K562 (cell line): ENCODE measurements around the gene IPO5. TPM values are rescaled to one million over a fixed set of nuclear protein-coding genes. Genes with fewer than 3 reads are reported as not detected.

Source experiments
- ATAC-seq: fragments of 200-7000 bp; cut with Tn5 transposase; 3 replicates; pipeline ENCODE4 v1.9.1; 2020; ENCODE audit warnings: moderate library complexity
- BruUV-seq: library from RNA; stranded (reverse); fragments of 400-500 nt; replicated peaks from 2 replicates; lab custom pipeline; 2021; lab: Mats Ljungman, UMichigan
- CTCF ChIA-PET: fragments of 300-600 bp; formaldehyde crosslinking; extraction: SDS; loops from one replicate; lab custom pipeline; 2021; ENCODE audit warnings: low intra/inter-chr PET ratio; lab: Yijun Ruan, JAX
- POLR2A ChIA-PET: fragments of 300-600, 350-650 bp; sonication (Branson Sonifier 250); formaldehyde crosslinking; extraction: SDS; loops from one replicate; lab custom pipeline; 2021; ENCODE audit warnings: antibody characterized with exemption, inconsistent platforms; lab: Yijun Ruan, JAX
- DNase-seq, 4 experiments: peaks; one replicate each; pipeline versions ENCODE4 v3.0.0 to v3.0.0-alpha.2; 2011 to 2018; ENCODE audit warnings: low spot score in 3 of 4, mixed read lengths in 3 of 4; ENCODE audit errors: extremely low read depth in 1 of 4
- FAIRE-seq: peaks from 2 replicates; lab custom pipeline; 2011; peaks lifted over from hg19 to GRCh38; lab: Jason Lieb, UNC
- H2AFZ ChIP-seq: 2 replicates; pipeline ENCODE4 v1.6.0; 2011; ENCODE audit warnings: low read depth, low read length, control low read depth, inconsistent platforms
- H3K27ac ChIP-seq: fragments of 200-600 bp; 3 replicates; pipeline ENCODE4 v1.8.0; 2011; ENCODE audit warnings: low read depth, mild to moderate bottlenecking, control low read depth, inconsistent platforms, low read length, moderate library complexity, mixed read lengths; ENCODE audit errors: extremely low read depth
- H3K27me3 ChIP-seq, 2 experiments: fragments of 300-600 bp in 1 of 2; 2 replicates in 1 of 2; 3 replicates in 1 of 2; pipeline versions ENCODE4 v1.6.0 to v1.8.0; 2011; ENCODE audit warnings: inconsistent platforms in 2 of 2, low read length in 2 of 2, mild to moderate bottlenecking in 1 of 2, mixed read lengths in 1 of 2, moderate library complexity in 1 of 2; ENCODE audit not compliant: control insufficient read depth in 2 of 2, insufficient read depth in 2 of 2
- H3K36me3 ChIP-seq: fragments of 300-600 bp; 3 replicates; pipeline ENCODE4 v1.8.0; 2011; ENCODE audit warnings: mild to moderate bottlenecking, low read length, inconsistent platforms; ENCODE audit not compliant: control insufficient read depth, insufficient read depth
- H3K4me1 ChIP-seq, 2 experiments: fragments of 200-600 bp in 1 of 2; replicated peaks in 1 of 2; 2 replicates in 1 of 2; 3 replicates in 1 of 2; pipeline versions ENCODE4 v1.5.1 to v1.8.0; 2011; ENCODE audit warnings: inconsistent platforms in 2 of 2, low read length in 2 of 2, mild to moderate bottlenecking in 1 of 2, mixed read lengths in 1 of 2, moderate library complexity in 1 of 2; ENCODE audit not compliant: control insufficient read depth in 2 of 2, insufficient read depth in 2 of 2
- H3K4me2 ChIP-seq: 2 replicates; pipeline ENCODE4 v1.6.1; 2011; ENCODE audit warnings: low read length, control low read depth, inconsistent platforms, mixed read lengths; ENCODE audit not compliant: insufficient read depth
- H3K4me3 ChIP-seq: fragments of 200-600 bp; sonication (generic), shearing (Covaris generic); 2 replicates; pipeline ENCODE4 v1.5.1; 2016; ENCODE audit warnings: control low read depth, inconsistent platforms
- H3K79me2 ChIP-seq: fragments of 200-600 bp; 3 replicates; pipeline ENCODE4 v1.8.0; 2011; ENCODE audit warnings: low read length, inconsistent platforms; ENCODE audit not compliant: control insufficient read depth, insufficient read depth
- H3K9ac ChIP-seq, 2 experiments: 2 replicates each; pipeline versions ENCODE4 v1.6.0 to v1.6.1; 2011; ENCODE audit warnings: low read depth in 2 of 2, low read length in 2 of 2, control low read depth in 1 of 2, inconsistent platforms in 1 of 2, mild to moderate bottlenecking in 1 of 2, mixed read lengths in 1 of 2; ENCODE audit not compliant: insufficient read depth in 1 of 2
- H3K9me1 ChIP-seq: one replicate; pipeline ENCODE4 v1.6.0; 2011; ENCODE audit warnings: inconsistent platforms, mild to moderate bottlenecking, low read length, moderate library complexity; ENCODE audit not compliant: control insufficient read depth, insufficient read depth
- H3K9me3 ChIP-seq: replicated peaks from 2 replicates; pipeline ENCODE4 v1.5.1; 2011; ENCODE audit warnings: low read depth, low read length, inconsistent platforms; ENCODE audit not compliant: control insufficient read depth, insufficient read depth
- H4K20me1 ChIP-seq: replicated peaks from 2 replicates; pipeline ENCODE4 v1.6.1; 2011; ENCODE audit warnings: low read length, inconsistent platforms, mixed read lengths; ENCODE audit not compliant: control insufficient read depth, insufficient read depth
- ATF1 ChIP-seq, 2 experiments: fragments of 450-650 bp in 1 of 2; IDR thresholded peaks; 2 replicates each; pipeline ENCODE4 v1.6.1; 2016; ENCODE audit warnings: missing compliant biosample characterization in 1 of 2, missing genetic modification characterization in 1 of 2
- CCNT2 ChIP-seq: IDR thresholded peaks from 2 replicates; pipeline ENCODE4 v1.6.1; 2011; ENCODE audit warnings: borderline replicate concordance, low read depth, mild to moderate bottlenecking, moderate library complexity, mixed read lengths, low read length; ENCODE audit not compliant: insufficient read length; ENCODE audit errors: extremely low read depth
- CEBPG ChIP-seq, 3 experiments: fragments of 200-800 bp in 1 of 3; sonication (Bioruptor generic) in 1 of 3; sonication (generic) in 1 of 3; formaldehyde crosslinking in 1 of 3; IDR thresholded peaks in 2 of 3; conservative IDR thresholded peaks in 1 of 3; 2 replicates each; pipeline versions ENCODE4 v1.6.1 to v1.8.0; 2016 to 2022; ENCODE audit warnings: missing compliant biosample characterization in 2 of 3, missing genetic modification characterization in 2 of 3, mild to moderate bottlenecking in 1 of 3, missing genetic modification reagents in 1 of 3
- CXXC5 ChIP-seq: fragments of 250-450 bp; sonication (Bioruptor Pico); IDR thresholded peaks from 2 replicates; pipeline ENCODE4 v1.8.0; 2022; ENCODE audit warnings: inconsistent platforms, mild to moderate bottlenecking, moderate library complexity
- DPF2 ChIP-seq: fragments of 450-650 bp; IDR thresholded peaks from 2 replicates; pipeline ENCODE4 v1.6.1; 2016
- E2F3 ChIP-seq: fragments of 250-450 bp; sonication (Bioruptor Pico); IDR thresholded peaks from 2 replicates; pipeline ENCODE4 v1.4.0; 2020; ENCODE audit warnings: mild to moderate bottlenecking
- ELF1 ChIP-seq: fragments of 200-800 bp; sonication (Bioruptor generic); IDR thresholded peaks from 2 replicates; pipeline ENCODE4 v1.6.1; 2016; ENCODE audit warnings: missing genetic modification characterization, missing compliant biosample characterization
- FIP1L1 ChIP-seq: fragments of 200-400 bp; formaldehyde crosslinking; IDR thresholded peaks from 2 replicates; pipeline ENCODE4 v1.6.1; 2018; ENCODE audit warnings: mild to moderate bottlenecking, low read depth, low read length; ENCODE audit not compliant: poor library complexity, severe bottlenecking
- FOSL1 ChIP-seq: fragments of 200-800 bp; sonication (Bioruptor generic); conservative IDR thresholded peaks from 2 replicates; pipeline ENCODE4 v1.6.1; 2016; ENCODE audit warnings: missing genetic modification characterization, missing compliant biosample characterization
- KDM5B ChIP-seq: fragments of 200-600 bp; sonication (generic); IDR thresholded peaks from 2 replicates; pipeline ENCODE4 v1.6.1; 2012; ENCODE audit warnings: low read depth, mild to moderate bottlenecking, moderate library complexity, low read length, control low read depth, inconsistent platforms; ENCODE audit not compliant: insufficient replicate concordance
- MAZ ChIP-seq, 2 experiments: fragments of 450-650 bp in 1 of 2; sonication (generic) in 1 of 2; formaldehyde crosslinking; IDR thresholded peaks in 1 of 2; conservative IDR thresholded peaks in 1 of 2; 2 replicates each; pipeline versions ENCODE4 v1.4.0 to v1.5.0; 2020; ENCODE audit warnings: mild to moderate bottlenecking in 1 of 2, missing genetic modification reagents in 1 of 2
- MXD1 ChIP-seq: fragments of 250-450 bp; sonication (Bioruptor Pico); IDR thresholded peaks from 2 replicates; pipeline ENCODE4 v1.8.0; 2021; ENCODE audit warnings: borderline replicate concordance, mild to moderate bottlenecking, moderate library complexity; ENCODE audit not compliant: poor library complexity, severe bottlenecking
- NR2C2 ChIP-seq, 2 experiments: fragments of 200-800 bp in 1 of 2; sonication (Bioruptor generic) in 1 of 2; sonication (generic) in 1 of 2; formaldehyde crosslinking in 1 of 2; IDR thresholded peaks; 2 replicates each; pipeline versions ENCODE4 v1.6.1 to v1.8.0; 2016 to 2022; ENCODE audit warnings: mild to moderate bottlenecking in 1 of 2, missing compliant biosample characterization in 1 of 2, missing genetic modification characterization in 1 of 2, missing genetic modification reagents in 1 of 2
- NRF1 ChIP-seq, 2 experiments: fragments of 450-650 bp; IDR thresholded peaks in 1 of 2; conservative IDR thresholded peaks in 1 of 2; 2 replicates each; pipeline ENCODE4 v1.6.1; 2014; ENCODE audit warnings: mild to moderate bottlenecking in 2 of 2
- POLR2G ChIP-seq: fragments of 200-400 bp; formaldehyde crosslinking; IDR thresholded peaks from 2 replicates; pipeline ENCODE4 v1.6.1; 2017; ENCODE audit warnings: low read depth, mild to moderate bottlenecking, antibody characterized with exemption, low read length, moderate library complexity
- POLR2H ChIP-seq: IDR thresholded peaks from 2 replicates; pipeline ENCODE4 v1.6.1; 2016; ENCODE audit warnings: missing genetic modification characterization, low read depth, mild to moderate bottlenecking, control low read depth, missing compliant biosample characterization, moderate library complexity
- RBBP5 ChIP-seq: fragments of 200-600 bp; sonication (generic); IDR thresholded peaks from 2 replicates; pipeline ENCODE4 v1.6.1; 2012; ENCODE audit warnings: borderline replicate concordance, mild to moderate bottlenecking, low read length, control low read depth, inconsistent platforms; ENCODE audit not compliant: insufficient read depth, poor library complexity, severe bottlenecking
- TAF9B ChIP-seq: fragments of 450-650 bp; IDR thresholded peaks from 2 replicates; pipeline ENCODE4 v1.6.1; 2018; ENCODE audit warnings: mild to moderate bottlenecking; ENCODE audit not compliant: partially characterized antibody
- ZFX ChIP-seq: sonication (generic); formaldehyde crosslinking; IDR thresholded peaks from 2 replicates; pipeline ENCODE4 v1.8.0; 2022; ENCODE audit warnings: mild to moderate bottlenecking, missing genetic modification reagents, moderate library complexity
- WGBS: fragments of 100-300 bp; shearing (Covaris generic); methylation state at CpG from one replicate; pipeline ENCODE4 v1.1.6; 2016; ENCODE audit warnings: low coverage, mixed read lengths; ENCODE audit not compliant: insufficient coverage; ENCODE audit errors: missing lambda C conversion rate; 5-methylcytosine and 5-hydroxymethylcytosine counted together
- in situ Hi-C: fragments of 300-500 bp; cut with MboI; formaldehyde crosslinking; loops from 4 replicates; pipeline ENCODE4 v1.15.0; 2018; ENCODE audit warnings: inconsistent platforms, mixed read lengths
- intact Hi-C: fragments of 100-400 bp; cut with micrococcal nuclease; formaldehyde crosslinking; loops from 2 replicates; pipeline ENCODE4 v1.14.2; 2022
- polyA plus RNA-seq, 8 experiments: library from polyadenylated mRNA; depleted of rRNA in 4 of 8; stranded (reverse) in 5 of 8; unstranded in 3 of 8; fragments of >200 nt; fragmentation: Nextera tagmentation in 2 of 8; fragmentation: Illumina TruSeq in 1 of 8; extraction: Ambion mirVana in 2 of 8; extraction: Trizol in 1 of 8; gene quantifications; 2 replicates each; pipeline versions ENCODE4 v1.2.1 to v1.2.3, GENCODE V29; 2011 to 2014; ENCODE audit warnings: inconsistent platforms in 1 of 8, missing spikeins in 1 of 8
- total RNA-seq, 7 experiments: library from RNA; depleted of rRNA in 6 of 7; stranded (reverse); fragments of >200 nt in 6 of 7; fragmentation: Illumina TruSeq in 2 of 7; extraction: Trizol in 2 of 7; gene quantifications; 2 replicates each; pipeline versions ENCODE4 v1.2.1 to v1.2.3, GENCODE V29; 2011 to 2021; ENCODE audit warnings: low replicate concordance in 1 of 7

The IPO5 gene
- total and polyA plus RNA-seq, 9 of the 15 experiments (the other 6 are each of a cell fraction or from before 2014, with no cell fraction given), result 45.8 to 206 (median 134) TPM

- intact Hi-C loops, result no loop called here
- Histone ChIP-seq H3K4me3 (peak overlapping the region; percentile 61), H3K9ac (peak overlapping the region; percentile 81 to 98), H3K36me3 (peaks cover 12% of the 10 kb centered on the region), H3K4me1 (peaks cover 4% of the 10 kb centered on the region in 2 experiments; a peak in 3 of 5 replicates), H2AFZ (peak overlapping the region; percentile 96), H3K9me3 (no peaks in the 10 kb centered on the region), H3K4me2 (peak overlapping the region; percentile 84), H3K79me2 (peaks cover 42% of the 10 kb centered on the region), H3K27me3 (no peaks in the 10 kb centered on the region), H3K9me1 (no peaks in the 10 kb centered on the region), H3K27ac (peak overlapping the region; percentile 89), H4K20me1 (no peaks in the 10 kb centered on the region; the same call in 1 of the 2 replicates)
- ChIA-PET CTCF (interaction anchor here (0.5 kb wide), 1 partner anchor 539 kb away, joined by 3 read pairs; no protein-coding TSS in a partner anchor), POLR2A (interaction anchor here (0.6 kb wide), 1 partner anchor 525 kb away, joined by 3 read pairs; no protein-coding TSS in a partner anchor)
- ATAC-seq (peak; percentile 94), DNase-seq (peak; percentile 88 to 94 (median 90)), FAIRE-seq (peak; percentile 72)
- in situ Hi-C loops, result no loop called here
- BruUV-seq, result TSS peak; percentile 94
- 0% methylated on average over 11 of the region's 84 CpGs for WGBS
- peak; percentile 50; the same call in 1 of the 2 replicates for TF ChIP-seq POLR2H (tag)
- TF ChIP-seq FIP1L1, result peak; percentile 42
- peak; percentile 87 for TF ChIP-seq POLR2G
- TF ChIP-seq FOSL1 (tag), result peak; percentile 61
- TF ChIP-seq MAZ (CRISPR knock-in tag; conservative IDR thresholded peaks at IDR 0.05 in 1 of 2, IDR thresholded peaks at IDR 0.05 in 1 of 2), result peak in 1 of 2 experiments; percentile 11; a peak in 1 of 4 replicates
- peak; percentile 92 for TF ChIP-seq ZFX (CRISPR knock-in tag)
- peak; percentile 34; the same call in 1 of the 2 replicates for TF ChIP-seq ATF1 (CRISPR knock-in tag; IDR thresholded peaks at IDR 0.05)
- peak; percentile 50 for TF ChIP-seq ATF1 (tag; IDR thresholded peaks at IDR 0.05)
- TF ChIP-seq RBBP5, result peak; percentile 50
- no peak for TF ChIP-seq DPF2
- TF ChIP-seq TAF9B, result no peak
- peak; percentile 81 for TF ChIP-seq E2F3 (CRISPR knock-in tag)
- no peak for TF ChIP-seq NR2C2 (CRISPR knock-in tag; IDR thresholded peaks at IDR 0.05)
- peak; percentile 98 for TF ChIP-seq NR2C2 (tag; IDR thresholded peaks at IDR 0.05)
- no peak for TF ChIP-seq CEBPG (CRISPR knock-in tag; IDR thresholded peaks at IDR 0.05)
- TF ChIP-seq CEBPG (tag; conservative IDR thresholded peaks at IDR 0.05 in 1 of 2, IDR thresholded peaks at IDR 0.05 in 1 of 2), result no peak
- TF ChIP-seq ELF1 (tag), result 0 out of 2 replicates have a peak, but pooled peaks have one; percentile 15
- peak; percentile 94 for TF ChIP-seq CXXC5 (CRISPR knock-in tag)
- TF ChIP-seq NRF1 (conservative IDR thresholded peaks at IDR 0.05 in 1 of 2, IDR thresholded peaks at IDR 0.05 in 1 of 2), result peak in 1 of 2 experiments; percentile 75; a peak in 2 of 4 replicates
- peak; percentile 27 for TF ChIP-seq CCNT2
- no peak for TF ChIP-seq MXD1 (CRISPR knock-in tag)
- TF ChIP-seq KDM5B, result peak; percentile 23
These were observed 22.6 kb downstream of the IPO5 start for GRCh38 chr13:97975848-97976609.
